HFFc6 (cell line): ENCODE data around the gene FAM149B1. TPM values are rescaled to one million over a fixed set of nuclear protein-coding genes. Genes with fewer than 3 reads are reported as not detected.
"Not testable (repeated sequence)": the region's sequence is repeated elsewhere in the genome, so short reads cannot be mapped to it uniquely, and the experiment has no call there.

ENCODE experiments used
- DNase-seq: peaks from one replicate; pipeline ENCODE4 v3.0.0-alpha.2; 2018
- H3K27ac Mint-ChIP-seq: 2 replicates; pipeline ENCODE4 v1.8.0; 2020; ENCODE audit warnings: mild to moderate bottlenecking, mixed read lengths
- H3K27me3 Mint-ChIP-seq: 2 replicates; pipeline ENCODE4 v1.8.0; 2021; ENCODE audit warnings: mild to moderate bottlenecking, moderate library complexity, mixed read lengths; ENCODE audit not compliant: insufficient read depth
- H3K36me3 Mint-ChIP-seq: 2 replicates; pipeline ENCODE4 v1.8.0; 2021; ENCODE audit warnings: low read depth, mixed read lengths
- H3K4me1 Mint-ChIP-seq: 2 replicates; pipeline ENCODE4 v1.8.0; 2020; ENCODE audit warnings: low read depth, mixed read lengths
- H3K4me3 Mint-ChIP-seq: 2 replicates; pipeline ENCODE4 v1.8.0; 2020; ENCODE audit warnings: mild to moderate bottlenecking, moderate library complexity, mixed read lengths
- H3K9me3 Mint-ChIP-seq: 2 replicates; pipeline ENCODE4 v1.8.0; 2020; ENCODE audit warnings: mild to moderate bottlenecking, mixed read lengths
- CTCF ChIP-seq: fragments of 200-600 bp; sonication (generic); IDR thresholded peaks from 2 replicates; pipeline ENCODE4 v1.5.0; 2021; ENCODE audit warnings: antibody characterized with exemption, mild to moderate bottlenecking
- total RNA-seq, 6 experiments: library from RNA; stranded (reverse); fragmentation: NEBNext Ultra II Directional; extraction: Animal tissue kit (Norgen Biotek cat#: 25700); gene quantifications; 2 replicates in 1 of 6; 3 replicates in 5 of 6; pipeline ENCODE4 v1.2.3, GENCODE V29; 2021

FAM149B1 gene
- total RNA-seq, 6 experiments from 2014 or later = 16.9 to 21.9 (median 19.5) TPM

GRCh38 chr10:73131913-73132686 lies 35.8 kb upstream of the FAM149B1 start:
- Mint-ChIP-seq H3K9me3 (no peaks in the 10 kb centered on the region), H3K27ac (peak overlapping the region; percentile 12; the same call in 1 of the 2 replicates), H3K4me3 (no peak overlapping the region), H3K4me1 (peaks cover 24% of the 10 kb centered on the region), H3K36me3 (peaks cover 43% of the 10 kb centered on the region), H3K27me3 (no peaks in the 10 kb centered on the region)
- no peak for TF ChIP-seq CTCF
- no peak for DNase-seq

- no peak overlapping the region for H3K27ac Mint-ChIP-seq
- no peaks in the 10 kb centered on the region for H3K9me3 Mint-ChIP-seq
- H3K27me3 Mint-ChIP-seq = no peaks in the 10 kb centered on the region
- TF ChIP-seq CTCF = no peak
- peaks cover 50% of the 10 kb centered on the region for H3K36me3 Mint-ChIP-seq
- DNase-seq = no peak
- H3K4me1 Mint-ChIP-seq = peaks cover 24% of the 10 kb centered on the region
- no peak overlapping the region for H3K4me3 Mint-ChIP-seq
Measured at GRCh38 chr10:73134727-73135126, 33.2 kb upstream of the FAM149B1 start.

GRCh38 chr10:73136627-73137026 lies 31.3 kb upstream of the FAM149B1 start:
- Mint-ChIP-seq H3K9me3 (no peaks in the 10 kb centered on the region), H3K4me3 (no peak overlapping the region), H3K36me3 (peaks cover 47% of the 10 kb centered on the region), H3K27me3 (no peaks in the 10 kb centered on the region), H3K27ac (peak overlapping the region; percentile 77), H3K4me1 (peaks cover 14% of the 10 kb centered on the region)
- no peak for DNase-seq
- TF ChIP-seq CTCF = no peak

GRCh38 chr10:73139251-73139650 lies 28.7 kb upstream of the FAM149B1 start:
- Mint-ChIP-seq H3K4me1 (peaks cover 6% of the 10 kb centered on the region), H3K36me3 (peaks cover 37% of the 10 kb centered on the region), H3K9me3 (no peaks in the 10 kb centered on the region), H3K4me3 (no peak overlapping the region), H3K27ac (no peak overlapping the region; the same call in 1 of the 2 replicates), H3K27me3 (no peaks in the 10 kb centered on the region)
- DNase-seq = no peak
- no peak for TF ChIP-seq CTCF

- H3K9me3 Mint-ChIP-seq = no peaks in the 10 kb centered on the region
- peaks cover 3% of the 10 kb centered on the region for H3K4me1 Mint-ChIP-seq
- H3K27ac Mint-ChIP-seq = no peak overlapping the region
- DNase-seq = no peak
- no peaks in the 10 kb centered on the region for H3K27me3 Mint-ChIP-seq
- peaks cover 34% of the 10 kb centered on the region for H3K36me3 Mint-ChIP-seq
- H3K4me3 Mint-ChIP-seq = no peak overlapping the region
- no peak for TF ChIP-seq CTCF
Measured at GRCh38 chr10:73141603-73142002, 26.3 kb upstream of the FAM149B1 start.

- peaks cover 42% of the 10 kb centered on the region for H3K36me3 Mint-ChIP-seq
- H3K9me3 Mint-ChIP-seq = not testable (repeated sequence)
Measured at GRCh38 chr10:73150633-73151413, 17.1 kb upstream of the FAM149B1 start.

More at GRCh38 chr10:73150633-73151413, 17.1 kb upstream of the FAM149B1 start:
- not testable (repeated sequence) for H3K27me3 Mint-ChIP-seq, H3K27ac Mint-ChIP-seq, H3K4me3 Mint-ChIP-seq, H3K4me1 Mint-ChIP-seq, DNase-seq
